Endothelial cell of umbilical vein (primary cell): ENCODE measurements around the gene HECTD1. TPM values are rescaled to one million over a fixed set of nuclear protein-coding genes. Genes with fewer than 3 reads are reported as not detected.

ENCODE experiments used
- BruUV-seq: library from RNA; stranded (reverse); fragments of 400-500 nt; replicated peaks from 2 replicates; lab custom pipeline; 2021; lab: Mats Ljungman, UMichigan
- CTCF ChIA-PET: fragments of 300-600, 350-600 bp; sonication (Branson Sonifier 250); formaldehyde crosslinking; loops from one replicate; lab custom pipeline; 2021; ENCODE audit warnings: antibody characterized with exemption, inconsistent platforms; lab: Charles Lee
- POLR2A ChIA-PET: fragments of 300-600, 350-600 bp; sonication (Branson Sonifier 250); formaldehyde crosslinking; loops from one replicate; lab custom pipeline; 2021; ENCODE audit warnings: antibody characterized with exemption, inconsistent platforms; lab: Charles Lee
- DNase-seq: peaks from one replicate; pipeline ENCODE4 v3.0.0-alpha.2; 2011; ENCODE audit warnings: low read depth, low spot score
- FAIRE-seq: peaks from 2 replicates; lab custom pipeline; 2011; peaks lifted over from hg19 to GRCh38; lab: Jason Lieb, UNC
- H2AFZ ChIP-seq: 2 replicates; pipeline ENCODE4 v1.6.0; 2012; ENCODE audit warnings: low read depth, low read length, control low read depth, inconsistent platforms
- H3K27ac ChIP-seq: 2 replicates; pipeline ENCODE4 v1.5.1; 2011; ENCODE audit warnings: low read depth, mild to moderate bottlenecking, control low read depth, low read length, moderate library complexity; ENCODE audit not compliant: insufficient read depth
- H3K27me3 ChIP-seq, 2 experiments: 2 replicates each; pipeline versions ENCODE4 v1.6.0 to v1.6.1; 2011; ENCODE audit warnings: low read length in 2 of 2, mixed read lengths in 1 of 2; ENCODE audit not compliant: control insufficient read depth in 2 of 2, insufficient read depth in 2 of 2
- H3K36me3 ChIP-seq, 2 experiments: 2 replicates in 1 of 2; 3 replicates in 1 of 2; pipeline ENCODE4 v1.5.1; 2011; ENCODE audit warnings: low read length in 2 of 2, mild to moderate bottlenecking in 1 of 2, moderate library complexity in 1 of 2; ENCODE audit not compliant: control insufficient read depth in 2 of 2, insufficient read depth in 2 of 2; ENCODE audit errors: extremely low read depth in 1 of 2
- H3K4me1 ChIP-seq: 3 replicates; pipeline ENCODE4 v1.5.1; 2011; ENCODE audit warnings: mild to moderate bottlenecking, low read length; ENCODE audit not compliant: control insufficient read depth, insufficient read depth; ENCODE audit errors: extremely low read depth
- H3K4me2 ChIP-seq: 2 replicates; pipeline ENCODE4 v1.6.1; 2011; ENCODE audit warnings: low read length, control low read depth, mixed read lengths; ENCODE audit not compliant: insufficient read depth
- H3K4me3 ChIP-seq, 3 experiments: fragments of 200-600 bp in 1 of 3; sonication (generic), shearing (Covaris generic) in 1 of 3; replicated peaks in 1 of 3; 2 replicates each; pipeline ENCODE4 v1.5.1; 2011 to 2016; ENCODE audit warnings: control low read depth in 3 of 3, low read length in 3 of 3, mild to moderate bottlenecking in 2 of 3, inconsistent platforms in 1 of 3, low read depth in 1 of 3, moderate library complexity in 1 of 3; ENCODE audit not compliant: insufficient read depth in 1 of 3
- H3K79me2 ChIP-seq: 2 replicates; pipeline ENCODE4 v1.6.0; 2012; ENCODE audit warnings: low read length, inconsistent platforms; ENCODE audit not compliant: control insufficient read depth, insufficient read depth
- H3K9ac ChIP-seq: replicated peaks from 2 replicates; pipeline ENCODE3; 2011; ENCODE audit warnings: low read length, control low read depth; ENCODE audit not compliant: insufficient read depth; ENCODE audit errors: extremely low read depth
- H3K9me1 ChIP-seq: replicated peaks from 3 replicates; pipeline ENCODE4 v1.6.0; 2011; ENCODE audit warnings: mild to moderate bottlenecking, low read length; ENCODE audit not compliant: control insufficient read depth, insufficient read depth; ENCODE audit errors: extremely low read depth
- H3K9me3 ChIP-seq: replicated peaks from 2 replicates; pipeline ENCODE4 v1.5.1; 2012; ENCODE audit warnings: low read length, inconsistent platforms; ENCODE audit not compliant: control insufficient read depth, insufficient read depth
- H4K20me1 ChIP-seq: replicated peaks from 2 replicates; pipeline ENCODE3; 2011; ENCODE audit warnings: mild to moderate bottlenecking, low read length; ENCODE audit not compliant: control insufficient read depth, insufficient read depth; ENCODE audit errors: extremely low read depth
- CTCF ChIP-seq, 2 donors: IDR thresholded peaks; 1 replicate in 1 of 2; 2 replicates in 1 of 2; pipeline ENCODE4 v1.5.1; 2011; ENCODE audit warnings: low read length in 2 of 2, mild to moderate bottlenecking in 2 of 2, moderate library complexity in 2 of 2, control low read depth in 1 of 2, inconsistent platforms in 1 of 2, low read depth in 1 of 2; ENCODE audit not compliant: insufficient read depth in 1 of 2; ENCODE audit errors: extremely low read depth in 1 of 2
- EZH2 ChIP-seq: IDR thresholded peaks from 2 replicates; pipeline ENCODE4 v1.6.1; 2012; ENCODE audit warnings: borderline replicate concordance, low read depth, mild to moderate bottlenecking, moderate library complexity, low read length, inconsistent platforms; ENCODE audit not compliant: severe bottlenecking
- FOS ChIP-seq: IDR thresholded peaks from 2 replicates; pipeline ENCODE4 v1.6.1; 2011; ENCODE audit warnings: mild to moderate bottlenecking, low read length, moderate library complexity, borderline replicate concordance; ENCODE audit not compliant: insufficient read depth
- GATA2 ChIP-seq: IDR thresholded peaks from 2 replicates; pipeline ENCODE4 v1.7.0; 2011; ENCODE audit warnings: low read depth, mild to moderate bottlenecking, moderate library complexity, mixed read lengths, low read length; ENCODE audit not compliant: insufficient read length, insufficient read depth
- JUN ChIP-seq: IDR thresholded peaks from 2 replicates; pipeline ENCODE4 v1.6.1; 2011; ENCODE audit warnings: borderline replicate concordance, low read depth; ENCODE audit not compliant: insufficient read length, insufficient read depth
- MAX ChIP-seq: IDR thresholded peaks from 2 replicates; pipeline ENCODE4 v1.6.1; 2011; ENCODE audit not compliant: insufficient read depth, insufficient read length
- MYC ChIP-seq: IDR thresholded peaks from one replicate; pipeline ENCODE4 v1.6.1; 2011; ENCODE audit warnings: mild to moderate bottlenecking, low read depth, low read length
- POLR2A ChIP-seq: IDR thresholded peaks from 2 replicates; pipeline ENCODE4 v1.6.1; 2012; ENCODE audit warnings: low read depth, mild to moderate bottlenecking, control low read depth, low read length
- POLR2AphosphoS5 ChIP-seq: IDR thresholded peaks from 2 replicates; pipeline ENCODE4 v1.6.1; 2012; ENCODE audit warnings: low read depth, mild to moderate bottlenecking, control low read depth, low read length, moderate library complexity; ENCODE audit not compliant: insufficient read depth
- dilution Hi-C: fragments of 300-500 bp; cut with MboI; formaldehyde crosslinking; loops from one replicate; pipeline ENCODE4 v1.15.0; 2019; ENCODE audit warnings: low sequenced_read_pairs; ENCODE audit not compliant: extremely low pct_ligation_motif_present
- intact Hi-C: fragments of 100-400 bp; cut with micrococcal nuclease; formaldehyde crosslinking; loops from one replicate; pipeline ENCODE4 v1.10.0; 2022
- polyA plus RNA-seq, 4 experiments: library from polyadenylated mRNA; depleted of rRNA in 3 of 4; stranded (reverse) in 3 of 4; unstranded in 1 of 4; fragments of >200 nt; gene quantifications; 2 replicates each; pipeline versions ENCODE4 v1.2.1 to v1.2.3, GENCODE V29; 2011 to 2012; ENCODE audit warnings: missing spikeins in 1 of 4
- total RNA-seq: library from RNA; stranded (reverse); gene quantifications from 2 replicates; pipeline ENCODE4 v1.2.3, GENCODE V29; 2021

Gene HECTD1
- total and polyA plus RNA-seq, 2 donors (not counting 3 experiments of a cell fraction or from before 2014, with no cell fraction given): 67.9 to 181 TPM

- no peaks in the 10 kb centered on the region for H4K20me1 ChIP-seq
- no peaks in the 10 kb centered on the region for H3K27me3 ChIP-seq
- no peak overlapping the region for H3K27ac ChIP-seq
- DNase-seq (no peak), FAIRE-seq (no peak)
- no peak overlapping the region for H2AFZ ChIP-seq
- no peak for TF ChIP-seq JUN
- TF ChIP-seq POLR2AphosphoS5: no peak
- TF ChIP-seq MAX: no peak
- no peak for TF ChIP-seq MYC
- TF ChIP-seq FOS: no peak
- TF ChIP-seq GATA2: no peak
- TF ChIP-seq CTCF (IDR thresholded peaks at IDR 0.05; ENCODE audit: extremely low read depth in 1 of 2, insufficient read depth in 1 of 2, low read depth in 1 of 2, low read length in 2 of 2): no peak
- TF ChIP-seq POLR2A: no peak
- TF ChIP-seq EZH2: no peak
- dilution Hi-C loops (no loop called here), intact Hi-C loops (no loop called here)
- no peaks in the 10 kb centered on the region for H3K9me3 ChIP-seq
- H3K4me1 ChIP-seq: no peaks in the 10 kb centered on the region
- H3K9me1 ChIP-seq: no peaks in the 10 kb centered on the region
- no peaks in the 10 kb centered on the region for H3K79me2 ChIP-seq
- no peak overlapping the region for H3K4me2 ChIP-seq
- ChIA-PET POLR2A (no interaction called here), CTCF (no interaction called here)
- no peak overlapping the region for H3K4me3 ChIP-seq
- BruUV-seq: no TSS peak
- no peak overlapping the region for H3K9ac ChIP-seq
- H3K36me3 ChIP-seq: no peaks in the 10 kb centered on the region
Measured at GRCh38 chr14:31051511-31051910, 156.1 kb downstream of the HECTD1 start.
